Activated CD8-positive, alpha-beta memory T cell treated with anti-CD3 and anti-CD28 coated beads, Interleukin-2, amount 10 ng/mL, durations not matched to agents 7 days and 5 days (primary cell): ENCODE results near the gene RAB8B. TPM values are rescaled to one million over a fixed set of nuclear protein-coding genes. Genes with fewer than 3 reads are reported as not detected.

Source experiments
- ATAC-seq: fragments of 150-1000 bp; cut with Tn5 transposase; one replicate; pipeline ENCODE4 v1.10.0; 2021; ENCODE audit warnings: moderate library complexity
- CTCF ChIA-PET: fragments of 350-600 bp; sonication (Branson Sonifier 250); formaldehyde crosslinking; loops from one replicate; lab custom pipeline; 2021; ENCODE audit warnings: antibody characterized with exemption; lab: Charles Lee
- DNase-seq: peaks from one replicate; pipeline ENCODE4 v3.0.0-alpha.2; 2020
- H3K27ac Mint-ChIP-seq: one replicate; pipeline ENCODE4 v1.8.0; 2021; ENCODE audit warnings: mild to moderate bottlenecking, mixed read lengths
- H3K27me3 Mint-ChIP-seq: one replicate; pipeline ENCODE4 v1.8.0; 2021; ENCODE audit warnings: mixed read lengths
- H3K36me3 Mint-ChIP-seq: one replicate; pipeline ENCODE4 v1.8.0; 2021; ENCODE audit warnings: mild to moderate bottlenecking, mixed read lengths
- H3K4me1 Mint-ChIP-seq: one replicate; pipeline ENCODE4 v1.8.0; 2021; ENCODE audit warnings: mixed read lengths
- H3K4me3 Mint-ChIP-seq: one replicate; pipeline ENCODE4 v1.8.0; 2021; ENCODE audit warnings: mild to moderate bottlenecking, moderate library complexity, mixed read lengths
- H3K9me3 Mint-ChIP-seq: one replicate; pipeline ENCODE4 v1.8.0; 2022; ENCODE audit warnings: low read depth, mixed read lengths
- total RNA-seq, 2 experiments: library from RNA; stranded (reverse); gene quantifications; one replicate each; pipeline ENCODE4 v1.2.3, GENCODE V29; 2021

RAB8B gene
- total RNA-seq, 2 experiments from 2014 or later = 94.8 to 128 TPM

DNA sequence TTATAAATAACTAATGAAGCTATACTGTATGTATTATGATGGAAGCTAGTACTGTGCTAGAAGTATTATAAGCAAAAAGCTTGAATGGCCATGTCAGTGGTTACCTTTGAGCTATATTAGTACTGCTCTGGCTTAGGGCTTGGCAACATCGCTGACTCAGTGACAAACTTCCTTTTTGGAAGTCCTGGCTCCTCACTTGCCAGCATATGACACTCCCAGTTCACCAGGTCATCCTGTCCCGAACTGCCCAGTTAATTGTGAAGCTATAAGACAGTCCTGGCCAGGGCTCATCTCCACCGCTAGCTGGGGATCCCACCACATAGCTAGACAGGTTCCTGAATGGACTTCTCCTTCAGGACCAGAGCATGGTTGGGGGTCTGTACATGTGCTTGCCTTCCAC, 31.9 kb downstream of the RAB8B start:
- no peak for ATAC-seq
- Mint-ChIP-seq H3K4me1 (peaks cover 43% of the 10 kb centered on the region), H3K36me3 (peaks cover 38% of the 10 kb centered on the region), H3K9me3 (no peaks in the 10 kb centered on the region), H3K27me3 (no peaks in the 10 kb centered on the region), H3K4me3 (no peak overlapping the region), H3K27ac (no peak overlapping the region)
- DNase-seq = no peak
- CTCF ChIA-PET = no interaction called here

DNA sequence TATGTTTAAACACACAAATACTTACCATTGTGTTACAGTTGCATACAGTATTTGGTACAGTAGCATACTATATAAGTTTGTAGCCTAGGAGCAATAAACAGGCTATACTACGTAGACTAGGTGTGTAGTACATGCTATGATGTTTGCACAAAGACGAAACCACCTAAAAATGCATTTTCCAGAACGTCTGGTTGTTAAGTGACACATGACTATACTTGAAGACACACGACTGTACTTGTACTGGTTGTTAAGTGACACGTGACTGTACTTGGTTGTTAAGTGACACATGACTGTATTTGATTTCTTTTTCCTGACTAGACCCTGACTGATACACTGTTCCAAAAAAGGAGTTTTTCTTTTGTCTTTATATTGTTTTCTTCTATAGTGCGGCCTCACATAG, 34.1 kb downstream of the RAB8B start:
- Mint-ChIP-seq H3K4me3 (no peak overlapping the region), H3K27ac (no peak overlapping the region), H3K9me3 (no peaks in the 10 kb centered on the region), H3K4me1 (peaks cover 55% of the 10 kb centered on the region), H3K27me3 (no peaks in the 10 kb centered on the region), H3K36me3 (peaks cover 34% of the 10 kb centered on the region)
- ATAC-seq = no peak
- CTCF ChIA-PET = no interaction called here
- no peak for DNase-seq

DNA sequence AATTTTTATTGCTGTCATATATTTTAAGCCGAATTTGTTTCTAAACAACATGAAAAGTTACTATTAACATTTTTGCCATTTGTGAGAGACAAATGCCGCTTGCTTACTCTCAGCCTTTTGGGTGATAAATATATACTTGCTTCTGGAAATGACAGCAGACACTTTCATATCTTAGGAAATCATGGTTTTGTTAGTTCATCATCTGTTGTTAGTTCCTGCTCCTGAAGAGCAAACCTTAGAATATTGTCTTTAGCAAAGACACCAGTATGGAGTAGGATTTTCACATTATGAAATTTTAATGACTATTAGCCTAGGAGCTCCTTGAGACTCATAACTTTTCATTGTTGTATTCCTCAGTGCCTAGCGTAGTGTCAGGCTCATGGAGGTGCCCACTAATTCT, 36.0 kb downstream of the RAB8B start:
- Mint-ChIP-seq H3K9me3 (no peaks in the 10 kb centered on the region), H3K4me1 (peaks cover 48% of the 10 kb centered on the region), H3K4me3 (no peak overlapping the region), H3K36me3 (peaks cover 31% of the 10 kb centered on the region), H3K27ac (no peak overlapping the region), H3K27me3 (no peaks in the 10 kb centered on the region)
- ATAC-seq (no peak), DNase-seq (no peak)
- CTCF ChIA-PET = interaction anchor here (1.4 kb wide), 1 partner anchor 12 kb away, joined by 4 read pairs; no protein-coding TSS in a partner anchor

DNA sequence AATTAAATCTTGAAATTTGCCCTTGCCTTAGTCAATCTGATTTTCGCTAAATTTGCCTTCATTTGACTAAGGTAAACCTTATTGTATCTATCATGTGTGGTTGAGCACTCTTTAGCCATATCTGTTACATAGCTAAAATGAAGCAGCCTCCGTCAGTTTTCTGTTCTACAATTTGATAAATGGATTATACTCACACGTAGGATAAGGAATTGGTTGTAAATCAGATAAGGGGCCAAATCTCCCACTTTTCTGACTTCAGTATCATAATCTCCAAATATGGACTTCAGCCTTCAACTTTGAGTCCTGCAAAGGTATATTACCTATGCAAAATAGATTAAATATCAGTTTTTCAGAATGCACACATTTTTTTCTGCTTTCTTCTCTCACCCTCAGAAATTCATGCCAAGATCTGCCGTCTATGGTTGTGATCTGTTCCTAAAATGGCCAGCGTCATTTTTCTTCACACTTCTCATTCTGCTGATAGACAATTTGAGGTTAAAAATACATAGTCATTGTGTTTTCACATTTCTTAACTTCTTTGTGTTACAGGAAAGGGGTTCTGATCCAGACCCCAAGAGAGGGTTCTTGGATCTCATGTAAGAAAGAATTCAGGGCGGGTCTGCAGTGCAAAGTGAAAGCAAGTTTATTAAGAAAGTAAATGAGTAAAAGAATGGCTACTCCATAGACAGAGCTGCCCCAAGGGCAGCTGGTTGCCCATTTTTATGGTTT, 36.9 kb downstream of the RAB8B start:
- H3K36me3 Mint-ChIP-seq = peaks cover 31% of the 10 kb centered on the region

DNA sequence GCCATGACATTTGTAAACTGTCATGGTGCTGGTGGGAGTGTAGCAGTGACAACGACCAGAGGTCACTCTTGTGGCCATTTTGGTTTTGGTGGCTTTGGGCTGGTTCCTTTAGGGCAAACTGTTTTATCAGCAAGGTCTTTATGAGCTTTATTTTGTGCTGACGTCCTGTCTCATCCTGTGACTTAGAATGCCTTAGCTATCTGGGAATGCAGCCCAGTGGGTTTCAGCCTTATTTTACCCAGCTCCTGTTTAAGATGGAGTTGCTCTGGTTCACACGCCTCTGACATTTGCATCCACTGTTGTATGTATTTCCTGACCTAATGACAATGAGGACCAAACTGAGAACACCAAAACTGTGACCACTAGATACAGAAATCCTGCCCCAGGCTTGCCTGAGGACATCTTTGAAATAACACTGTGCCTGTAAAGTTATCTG, 37.6 kb downstream of the RAB8B start:
- Mint-ChIP-seq H3K27ac (peak overlapping the region; percentile 33), H3K36me3 (peaks cover 31% of the 10 kb centered on the region), H3K4me3 (no peak overlapping the region), H3K9me3 (no peaks in the 10 kb centered on the region), H3K27me3 (no peaks in the 10 kb centered on the region), H3K4me1 (peaks cover 45% of the 10 kb centered on the region)
- CTCF ChIA-PET = no interaction called here
- DNase-seq = no peak
- no peak for ATAC-seq

More for the DNA sequence above, 36.9 kb downstream of the RAB8B start:
- Mint-ChIP-seq H3K27ac (no peak overlapping the region), H3K27me3 (no peaks in the 10 kb centered on the region), H3K4me1 (peaks cover 43% of the 10 kb centered on the region), H3K9me3 (no peaks in the 10 kb centered on the region), H3K4me3 (no peak overlapping the region)
- CTCF ChIA-PET = interaction anchor here (1.4 kb wide), 1 partner anchor 11 kb away, joined by 4 read pairs; no protein-coding TSS in a partner anchor
- ATAC-seq = no peak
- no peak for DNase-seq

DNA sequence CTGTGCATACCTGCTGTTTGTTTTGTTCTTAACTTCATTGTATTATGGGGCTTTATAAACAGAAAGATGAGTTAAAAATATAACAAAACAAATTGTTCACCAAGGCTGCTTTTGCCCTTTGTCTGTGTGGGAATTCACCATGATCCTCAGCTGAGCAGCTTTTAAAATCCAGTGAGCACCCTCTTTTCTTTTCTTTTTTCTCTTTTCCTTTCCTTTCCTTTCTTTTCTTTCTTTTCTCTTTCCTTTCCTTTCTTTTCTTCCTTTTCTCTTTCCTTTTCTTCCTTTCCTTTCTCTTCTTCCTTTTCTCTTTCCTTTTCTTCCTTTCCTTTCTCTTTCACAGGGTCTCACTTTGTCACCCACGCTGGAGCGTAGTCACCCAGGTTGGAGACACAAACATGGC, 38.3 kb downstream of the RAB8B start:
- no peak overlapping the region for H3K4me3 Mint-ChIP-seq
- CTCF ChIA-PET = no interaction called here

DNA sequence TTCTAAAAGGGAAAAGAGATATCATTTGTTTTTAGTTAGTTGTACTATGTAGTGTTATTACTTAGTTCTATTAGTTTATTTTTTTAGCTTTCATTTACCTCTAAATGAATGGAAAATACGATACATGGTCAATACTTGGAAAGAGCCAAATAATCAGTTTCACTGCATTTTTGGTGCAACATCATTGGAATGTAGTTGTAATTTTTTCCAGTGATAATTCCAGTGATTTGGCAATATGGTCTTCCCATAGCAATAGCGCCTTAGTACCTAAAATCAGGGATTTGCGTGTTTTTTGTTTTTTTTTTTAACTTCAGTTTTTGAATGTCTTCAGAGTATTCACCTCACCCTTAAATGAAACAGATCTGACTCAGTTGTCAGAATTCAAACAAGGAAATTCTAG, 41.8 kb downstream of the RAB8B start:
- Mint-ChIP-seq H3K27ac (peak overlapping the region; percentile 77), H3K4me1 (peaks cover 64% of the 10 kb centered on the region), H3K27me3 (no peaks in the 10 kb centered on the region), H3K36me3 (peaks cover 9% of the 10 kb centered on the region), H3K9me3 (no peaks in the 10 kb centered on the region), H3K4me3 (no peak overlapping the region)
- ATAC-seq (no peak), DNase-seq (no peak)
- CTCF ChIA-PET = interaction anchor here (1.5 to 6.0 kb wide), 2 partner anchors 27 to 39 kb away, joined by 3 to 32 read pairs; no protein-coding TSS in a partner anchor

More for the DNA sequence above, 38.3 kb downstream of the RAB8B start:
- H3K9me3 Mint-ChIP-seq = no peaks in the 10 kb centered on the region
- DNase-seq (no peak), ATAC-seq (no peak)
- peaks cover 48% of the 10 kb centered on the region for H3K4me1 Mint-ChIP-seq
- H3K27ac Mint-ChIP-seq = no peak overlapping the region
- H3K27me3 Mint-ChIP-seq = no peaks in the 10 kb centered on the region
- H3K36me3 Mint-ChIP-seq = peaks cover 26% of the 10 kb centered on the region

DNA sequence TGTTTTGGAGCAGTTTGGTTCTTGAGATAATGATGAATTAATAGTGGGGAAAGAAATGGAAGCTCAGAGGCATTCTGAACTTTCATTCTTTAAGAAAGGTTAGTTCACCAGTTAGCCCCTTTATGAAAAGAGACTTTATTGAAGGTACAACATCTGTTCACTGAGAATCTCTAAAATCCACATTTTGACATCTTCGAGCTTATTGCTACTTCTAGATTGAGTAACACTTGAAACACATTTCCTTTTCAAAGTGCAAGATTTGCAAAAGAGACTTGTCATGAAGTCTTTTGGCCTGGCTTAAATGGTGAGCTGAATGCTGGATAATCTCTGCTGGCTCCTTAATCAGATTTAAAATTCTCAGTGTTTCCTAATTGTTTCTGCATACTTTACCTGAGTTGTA, 42.3 kb downstream of the RAB8B start:
- CTCF ChIA-PET = interaction anchor here (1.2 to 6.0 kb wide), 3 partner anchors 28 to 184 kb away, joined by 3 to 32 read pairs (median 4); no protein-coding TSS in a partner anchor
- Mint-ChIP-seq H3K27me3 (no peaks in the 10 kb centered on the region), H3K27ac (peak overlapping the region; percentile 77), H3K36me3 (peaks cover 6% of the 10 kb centered on the region), H3K4me3 (no peak overlapping the region), H3K4me1 (peaks cover 59% of the 10 kb centered on the region), H3K9me3 (no peaks in the 10 kb centered on the region)
- ATAC-seq = no peak
- no peak for DNase-seq

DNA sequence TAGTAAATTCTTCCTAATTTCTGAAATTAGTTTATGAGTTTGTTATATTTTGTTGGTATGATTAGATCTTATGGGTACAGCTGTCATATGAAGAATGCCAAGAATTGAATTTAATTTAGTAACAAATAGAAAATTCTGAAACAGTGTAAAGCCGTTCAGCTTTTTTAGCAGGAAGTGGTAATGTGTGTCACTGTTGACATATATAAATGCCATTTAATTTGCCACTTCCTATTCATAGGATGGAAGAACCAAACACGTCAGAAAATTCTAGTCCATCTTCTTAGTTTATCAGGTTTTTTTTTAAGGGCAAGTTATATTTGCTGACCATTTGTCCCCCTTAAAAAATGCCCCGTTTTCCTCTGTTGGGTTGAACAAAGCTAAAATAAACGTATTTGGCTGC, 43.0 kb downstream of the RAB8B start:
- Mint-ChIP-seq H3K36me3 (peaks cover 12% of the 10 kb centered on the region), H3K27ac (peak overlapping the region; percentile 70), H3K9me3 (peaks cover 2% of the 10 kb centered on the region), H3K4me1 (peaks cover 59% of the 10 kb centered on the region), H3K4me3 (peak overlapping the region; percentile 28), H3K27me3 (no peaks in the 10 kb centered on the region)
- DNase-seq = no peak
- ATAC-seq = peak; percentile 65
- CTCF ChIA-PET = interaction anchor here (0.5 to 6.0 kb wide), 6 partner anchors 19 to 836 kb away, joined by 3 to 32 read pairs (median 3); no protein-coding TSS in a partner anchor

DNA sequence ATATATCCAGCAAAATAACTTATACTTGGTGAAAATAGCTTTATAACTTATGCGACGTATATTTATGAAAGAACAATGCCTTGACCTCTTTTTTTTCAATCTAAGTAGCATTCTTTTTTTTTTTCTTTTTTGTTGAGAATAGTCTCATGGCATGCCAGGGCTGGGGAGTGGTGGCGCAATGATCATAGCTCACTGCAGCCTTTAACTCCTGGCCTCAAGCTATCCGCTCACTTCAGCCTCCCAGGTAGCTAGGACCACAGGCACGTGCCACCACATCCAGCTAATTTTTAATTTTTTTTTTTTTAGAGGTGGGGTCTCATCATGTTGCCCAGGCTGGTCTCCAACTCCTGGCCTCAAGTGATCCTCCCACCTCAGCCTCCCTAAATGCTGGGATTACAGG, 43.5 kb downstream of the RAB8B start:
- peaks cover 17% of the 10 kb centered on the region for H3K36me3 Mint-ChIP-seq
- H3K4me1 Mint-ChIP-seq = peaks cover 58% of the 10 kb centered on the region
- CTCF ChIA-PET = interaction anchor here (0.5 to 6.0 kb wide), 9 partner anchors 18 to 835 kb away, joined by 3 to 32 read pairs (median 3); no protein-coding TSS in a partner anchor
- peaks cover 2% of the 10 kb centered on the region for H3K9me3 Mint-ChIP-seq
- DNase-seq (no peak), ATAC-seq (no peak)
- no peaks in the 10 kb centered on the region for H3K27me3 Mint-ChIP-seq
- no peak overlapping the region for H3K4me3 Mint-ChIP-seq
- no peak overlapping the region for H3K27ac Mint-ChIP-seq

DNA sequence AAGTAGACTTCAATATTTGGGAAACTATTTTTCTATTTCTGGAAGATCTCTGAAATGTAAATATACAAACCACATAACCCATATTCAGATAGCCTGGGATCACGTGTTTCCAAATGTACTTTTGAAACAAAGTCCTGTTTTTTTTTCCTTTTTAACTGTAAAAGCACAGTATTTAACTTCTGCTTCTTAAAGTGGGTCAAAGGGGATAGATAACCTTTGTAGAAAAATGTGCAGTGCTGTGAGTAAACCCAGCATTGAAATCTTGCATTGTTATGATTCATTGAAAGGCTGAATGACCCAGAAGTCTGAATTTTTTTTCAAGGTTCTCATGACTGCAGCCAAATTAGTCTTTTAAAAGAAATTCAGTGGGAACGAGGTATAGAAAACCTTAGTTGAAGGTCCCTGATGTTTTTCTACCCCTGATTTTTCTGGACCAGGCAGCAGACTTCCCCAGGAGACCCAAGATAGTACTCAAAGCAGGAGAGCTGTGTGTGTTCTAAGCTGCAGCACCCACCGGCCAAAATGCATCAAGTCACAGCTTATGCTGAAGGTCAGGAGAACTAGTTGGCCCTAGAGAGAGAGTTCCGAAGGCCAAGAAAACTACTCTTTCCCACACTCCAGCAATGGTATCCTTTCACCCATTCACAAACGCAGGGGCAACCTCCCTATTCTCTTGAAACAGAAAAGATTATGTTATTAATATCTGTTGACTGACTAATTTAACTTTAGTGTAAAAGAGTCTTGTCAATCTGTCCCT, 44.4 kb downstream of the RAB8B start:
- Mint-ChIP-seq H3K4me1 (peaks cover 60% of the 10 kb centered on the region), H3K36me3 (peaks cover 20% of the 10 kb centered on the region)
- peak; percentile 35 for ATAC-seq

DNA sequence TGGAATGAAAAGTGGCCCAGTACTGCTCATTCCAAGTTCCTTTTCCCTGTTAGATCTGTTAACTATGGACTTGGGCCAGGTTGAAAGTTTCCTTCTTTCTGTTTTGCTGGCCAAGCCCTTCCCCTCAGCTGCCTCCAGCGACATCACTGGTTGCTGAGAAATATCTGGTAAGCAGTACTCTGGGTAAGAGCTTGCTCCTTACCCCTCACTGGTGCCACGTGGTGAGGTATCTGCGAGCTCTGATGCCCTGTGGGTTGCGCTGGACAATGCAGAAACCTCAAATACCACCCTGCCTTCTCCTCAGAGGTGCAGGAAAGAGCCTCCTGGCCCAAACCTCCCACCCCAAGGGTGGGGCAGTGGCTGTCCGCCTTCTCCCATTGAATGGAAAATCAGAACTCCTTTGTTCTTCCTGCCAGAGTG, 45.1 kb downstream of the RAB8B start:
- H3K4me3 Mint-ChIP-seq = no peak overlapping the region
- peaks cover 2% of the 10 kb centered on the region for H3K9me3 Mint-ChIP-seq

More for the DNA sequence above, 44.4 kb downstream of the RAB8B start:
- Mint-ChIP-seq H3K27ac (no peak overlapping the region), H3K4me3 (no peak overlapping the region), H3K9me3 (peaks cover 2% of the 10 kb centered on the region), H3K27me3 (no peaks in the 10 kb centered on the region)
- no peak for DNase-seq
- CTCF ChIA-PET = interaction anchor here (0.7 to 6.0 kb wide), 4 partner anchors 17 to 186 kb away, joined by 3 to 32 read pairs (median 3); no protein-coding TSS in a partner anchor

DNA sequence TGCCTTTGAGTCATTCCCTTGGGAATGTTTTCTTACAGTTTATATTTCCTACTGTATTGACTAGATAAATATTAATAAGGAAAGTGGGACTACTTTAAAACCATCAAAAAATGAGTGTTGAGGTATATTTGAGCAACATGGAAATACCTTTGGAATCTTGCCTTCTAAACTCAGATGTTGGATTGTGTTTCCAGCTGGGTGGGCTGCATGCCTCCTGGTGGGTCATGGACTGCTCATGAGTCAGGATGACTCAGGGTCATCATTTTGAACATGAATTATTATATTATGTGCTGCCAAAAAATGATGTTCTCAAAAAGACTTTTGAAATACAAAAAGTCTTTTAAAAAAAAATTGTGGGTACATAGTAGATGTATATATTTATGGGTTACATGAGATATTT, 46.9 kb downstream of the RAB8B start:
- Mint-ChIP-seq H3K4me3 (no peak overlapping the region), H3K27ac (no peak overlapping the region), H3K27me3 (no peaks in the 10 kb centered on the region), H3K36me3 (peaks cover 26% of the 10 kb centered on the region), H3K4me1 (peaks cover 65% of the 10 kb centered on the region), H3K9me3 (peaks cover 2% of the 10 kb centered on the region)
- CTCF ChIA-PET = no interaction called here
- no peak for ATAC-seq
- no peak for DNase-seq

More for the DNA sequence above, 45.1 kb downstream of the RAB8B start:
- DNase-seq (no peak), ATAC-seq (no peak)
- peak overlapping the region; percentile 42 for H3K27ac Mint-ChIP-seq
- peaks cover 22% of the 10 kb centered on the region for H3K36me3 Mint-ChIP-seq
- H3K27me3 Mint-ChIP-seq = no peaks in the 10 kb centered on the region
- peaks cover 63% of the 10 kb centered on the region for H3K4me1 Mint-ChIP-seq
- CTCF ChIA-PET = interaction anchor here (6.0 kb wide), 1 partner anchor 42 kb away, joined by 32 read pairs; no protein-coding TSS in a partner anchor
